ENCODE measurements around the gene PPP1R1B.

DNA sequence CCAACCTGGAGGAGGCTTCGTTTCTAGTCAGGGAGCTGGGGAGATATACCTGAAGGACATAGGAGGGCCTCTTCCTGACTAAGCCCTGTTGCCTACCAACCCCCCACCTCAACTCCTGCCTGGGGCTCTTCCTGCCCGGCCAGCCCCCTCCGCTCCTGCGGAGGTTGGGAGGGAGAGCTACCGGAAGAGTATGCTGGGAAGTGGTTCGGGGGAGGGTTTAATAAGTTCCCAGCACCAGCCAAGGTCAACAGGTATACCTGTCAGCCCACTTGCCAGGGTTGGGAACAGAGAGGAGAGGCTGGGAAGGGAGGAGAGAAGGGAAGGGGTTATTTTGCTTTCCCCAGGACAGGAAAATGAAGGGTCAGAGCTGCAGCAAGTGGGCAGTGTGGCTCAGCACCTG is 4.7 kb downstream of the PPP1R1B start:
- TF ChIP-seq POLR2AphosphoS5 (IDR thresholded peaks at IDR 0.05) (no peak), EZH2 (IDR thresholded peaks at IDR 0.05; ENCODE audit: borderline replicate concordance, insufficient read depth, low read length, poor library complexity, severe bottlenecking) (no peak), EP300 (conservative IDR thresholded peaks at IDR 0.05; ENCODE audit: poor library complexity, severe bottlenecking) (no peak), SMC3 (conservative IDR thresholded peaks at IDR 0.05; ENCODE audit: poor library complexity) (no peak)
